Articular chondrocyte of knee joint (primary cell): ENCODE measurements around the gene MRC1. TPM values are rescaled to one million over a fixed set of nuclear protein-coding genes. Genes with fewer than 3 reads are reported as not detected.
A peak's percentile ranks its signal among the peaks of the same experiment; 100 is the strongest.

Experiments used
- small RNA-seq: library from RNA; depleted of rRNA; stranded (forward); fragments of <200 nt; gene quantifications from one replicate; pipeline ENCODE3, GENCODE V24; 2012
- total RNA-seq: library from RNA; depleted of rRNA; stranded (reverse); fragments of >200 nt; gene quantifications from 2 replicates; pipeline ENCODE4 v1.2.3, GENCODE V29; 2012

MRC1 gene
- total RNA-seq, result 0.26 and 0.76 TPM in 2 replicates

DNA sequence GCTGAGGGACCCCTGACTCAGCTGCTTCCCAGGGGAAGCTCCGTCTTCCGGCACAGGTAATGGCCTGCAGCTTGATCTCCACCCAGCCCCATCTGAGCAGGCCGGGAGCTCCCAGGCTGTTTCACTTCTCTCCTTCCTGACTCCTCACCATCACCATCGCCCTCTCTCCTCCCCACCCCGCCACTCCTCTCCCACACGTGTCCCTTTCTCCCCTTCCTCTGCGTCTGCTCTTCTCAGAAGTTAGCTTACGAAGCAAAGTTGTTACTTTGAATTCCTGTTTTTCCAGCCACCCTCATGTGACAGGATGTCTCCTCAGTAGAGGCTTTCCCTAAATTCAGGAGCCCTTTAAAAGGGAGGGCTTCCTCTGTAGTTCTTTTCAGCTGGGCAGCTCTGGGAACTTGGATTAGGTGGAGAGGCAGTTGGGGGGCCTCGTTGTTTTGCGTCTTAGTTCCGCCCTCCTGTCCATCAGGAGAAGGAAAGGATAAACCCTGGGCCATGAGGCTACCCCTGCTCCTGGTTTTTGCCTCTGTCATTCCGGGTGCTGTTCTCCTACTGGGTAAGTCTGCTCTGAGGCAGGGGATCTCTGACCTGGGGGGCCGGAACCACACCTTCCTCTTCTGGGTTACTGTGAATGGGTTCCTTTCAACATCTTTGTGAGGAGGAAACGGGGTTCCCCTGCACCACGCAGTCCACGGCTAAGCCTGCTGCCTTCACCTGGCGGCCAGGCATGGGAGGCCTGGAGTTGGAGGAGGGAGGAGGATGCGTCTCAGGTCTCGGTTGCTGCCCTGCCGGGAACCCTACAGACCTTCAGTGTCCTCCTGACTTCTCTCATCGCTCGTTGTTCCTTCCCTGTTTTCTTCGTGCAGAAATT lies at the start of gene MRC1:
MRC1 (plus strand) TSS at position 378 of the 871 bp plus-strand sequence; CDS start at position 496, 118 bp downstream.

GRCh38 chr10:17951868-17952371 lies 142.8 kb downstream of the MRC1 start, which contains the start of gene SLC39A12:
Gene SLC39A12, plus strand, starts transcription at chr10:17951918. Its CDS starts 1,359 bp downstream, at chr10:17953277.

Small RNA genes lying within 50 kb of the gene (small RNA-seq; reads per million reads assigned to genes)
- gene MIR511, result 0.57 reads per million, percentile 17 among the genes with 10 or more reads in this experiment

Other genes with a start within 250 kb of the MRC1 start
- 33.7 and 37.4 TPM in 2 replicates for gene HACD1, start 192.0 kb upstream of the MRC1 start, total RNA-seq
- 52.5 and 68.3 TPM in 2 replicates for gene STAM, start 165.2 kb upstream of the MRC1 start, total RNA-seq
- 0.22 and 0.26 TPM in 2 replicates for gene TMEM236, start 57.1 kb upstream of the MRC1 start, total RNA-seq
- gene SLC39A12, start 142.6 kb downstream of the MRC1 start, total RNA-seq, result under 0.01 TPM in 1 of 2 replicates, not detected in the other